OCI-M2 (cell line): ENCODE measurements around the gene PLA2G4A.
"Not testable (repeated sequence)": the region's sequence is repeated elsewhere in the genome, so short reads cannot be mapped to it uniquely, and the experiment has no call there.

Experiments used
- DNase-seq: peaks from one replicate; lab custom pipeline; 2025; ENCODE audit not compliant: unreplicated experiment; lab: John Stamatoyannopoulos, UW

The PLA2G4A gene

DNA sequence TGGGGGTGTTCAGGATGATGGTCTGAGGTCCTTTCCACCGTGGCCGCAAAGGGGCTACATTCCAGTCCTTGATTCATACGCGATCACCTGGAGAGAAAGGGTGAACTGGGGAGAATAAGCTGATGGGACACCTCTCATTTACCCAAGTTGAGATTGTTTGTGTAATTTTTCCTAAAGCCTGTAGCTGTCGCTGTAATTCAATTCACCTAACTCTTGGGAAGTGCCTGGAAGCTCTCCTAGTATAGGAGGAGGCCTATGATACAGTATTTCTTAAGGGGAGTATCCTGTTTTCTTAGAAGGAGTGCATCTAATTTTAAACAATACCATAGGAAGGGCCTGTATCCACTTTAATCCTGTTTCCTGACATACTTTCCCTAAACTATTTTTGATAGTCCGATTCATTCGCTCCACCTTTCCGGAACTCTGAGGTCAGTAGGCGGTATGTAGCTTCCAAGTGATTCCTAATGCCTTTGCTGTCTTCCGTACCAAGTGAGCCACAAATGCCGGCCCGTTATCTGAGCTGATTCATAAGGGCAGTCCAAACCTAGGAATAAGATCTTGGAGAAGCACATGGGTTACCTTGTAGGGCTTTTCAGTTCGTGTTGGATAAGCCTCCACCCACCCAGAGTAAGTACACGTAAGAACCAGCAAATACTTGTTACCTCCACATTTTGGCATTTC is 88.5 kb downstream of the PLA2G4A start:
- DNase-seq: not testable (repeated sequence)

DNA sequence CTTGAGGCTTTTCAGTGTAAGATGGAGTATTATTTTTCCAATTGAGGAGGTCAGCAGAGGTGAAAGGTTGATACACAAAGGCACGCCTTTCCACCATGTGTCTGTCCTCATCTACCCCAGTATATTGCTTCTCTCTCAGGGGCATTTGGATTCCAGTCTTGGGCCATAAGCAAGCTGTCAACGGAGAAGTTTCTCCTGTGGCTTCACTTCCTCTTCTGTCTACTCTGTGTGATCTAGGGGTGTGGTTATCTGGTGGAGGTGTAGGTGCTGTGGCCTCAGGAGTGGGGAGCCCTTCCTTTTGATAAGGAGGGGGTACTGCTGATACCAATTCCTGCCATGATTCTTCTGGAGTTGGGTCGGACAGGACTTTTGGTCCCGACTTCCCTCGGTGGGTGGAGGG is 92.6 kb downstream of the PLA2G4A start:
- not testable (repeated sequence) for DNase-seq

DNA sequence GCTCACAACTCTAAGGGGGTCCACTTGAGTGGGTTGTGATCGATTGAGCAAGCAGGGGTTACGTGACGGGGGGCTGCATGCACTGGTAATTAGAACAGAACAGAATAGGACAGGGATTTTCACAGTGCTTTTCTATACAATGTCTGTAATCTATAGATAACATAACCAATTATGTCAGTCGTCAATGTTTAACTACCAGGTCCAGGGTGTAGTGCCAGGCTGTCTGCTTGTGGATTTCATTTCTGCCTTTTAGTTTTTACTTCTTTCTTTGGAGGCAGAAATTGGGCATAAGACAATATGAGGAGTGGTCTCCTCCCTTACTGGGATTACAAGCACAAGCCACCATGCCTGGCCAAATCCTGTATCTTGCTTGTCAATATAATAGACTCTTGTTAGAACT is 94.1 kb downstream of the PLA2G4A start:
- not testable (repeated sequence) for DNase-seq

DNA sequence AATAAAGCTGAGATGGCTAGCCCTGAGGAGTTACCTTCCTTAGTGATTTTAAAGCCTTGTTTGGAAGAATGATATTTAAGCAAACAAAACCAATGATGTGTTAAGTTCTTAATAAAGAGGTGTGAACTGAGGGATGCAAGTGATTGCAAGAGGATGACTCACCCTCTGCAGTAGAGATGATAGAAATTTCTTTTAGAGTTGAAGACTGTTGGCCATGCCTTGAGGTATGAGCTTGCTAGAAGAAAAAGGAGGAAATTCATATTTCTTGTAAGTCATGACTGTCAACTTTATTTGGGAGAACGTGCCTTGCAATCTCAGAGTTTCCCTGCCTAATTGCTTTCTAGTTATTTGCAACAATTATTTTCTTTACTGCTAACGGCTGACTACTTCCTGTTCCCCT is 94.7 kb downstream of the PLA2G4A start:
- no peak for DNase-seq

DNA sequence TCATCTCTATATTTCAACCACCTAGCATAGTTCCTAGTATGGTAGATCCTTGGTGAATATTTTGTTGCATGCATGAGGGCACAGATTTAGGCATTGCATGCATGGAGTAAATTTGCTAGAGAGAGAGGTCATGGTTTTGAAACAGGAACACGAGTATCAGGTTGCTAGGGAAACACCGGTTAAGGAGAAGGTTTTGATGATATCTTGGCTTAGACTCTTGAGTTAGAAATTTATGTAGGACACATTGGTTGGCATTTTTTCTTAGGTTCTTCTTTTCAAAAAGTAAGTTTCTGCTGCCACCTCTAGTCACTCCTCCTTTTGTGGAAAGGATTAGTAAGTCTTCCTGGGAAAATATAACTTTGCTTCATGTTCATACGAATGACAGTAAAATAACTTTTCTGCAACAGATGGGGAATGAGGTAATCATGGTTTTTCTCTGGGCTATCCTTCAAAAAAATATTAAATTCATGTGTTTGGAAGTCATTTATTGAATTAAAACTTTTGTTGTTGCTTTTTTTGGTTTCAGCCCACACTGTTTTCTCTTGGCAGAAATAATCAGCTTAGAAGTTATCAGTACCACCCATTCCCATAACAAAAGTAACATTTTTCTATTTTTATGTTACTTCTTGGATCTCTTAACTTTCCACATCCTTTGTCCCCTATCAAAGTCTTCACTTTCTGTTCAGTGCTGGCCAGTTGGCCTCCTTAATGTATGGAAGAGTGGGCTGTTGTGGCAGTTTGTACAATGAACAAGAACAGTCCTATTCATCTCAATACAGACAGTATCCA is 97.3 kb downstream of the PLA2G4A start:
- no peak for DNase-seq

DNA sequence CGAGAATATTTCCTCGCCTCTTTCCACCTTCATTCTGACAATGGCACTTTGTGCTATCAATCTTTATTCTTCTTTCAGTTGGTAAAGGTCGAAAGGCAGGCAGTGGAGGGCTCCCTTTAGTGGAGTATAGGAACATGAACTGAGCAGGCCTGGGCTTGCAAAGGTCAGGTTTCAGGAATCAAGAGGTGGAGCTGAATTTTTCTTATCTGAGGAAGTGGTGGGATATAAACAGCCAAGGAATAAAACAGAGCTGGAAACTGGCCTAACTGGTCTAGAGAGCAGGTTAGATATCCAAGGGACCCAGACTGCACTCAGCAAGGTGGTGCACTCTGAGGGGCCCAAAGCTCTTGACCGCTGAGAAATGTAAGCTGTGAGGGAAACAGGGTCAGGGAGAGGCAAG is 99.1 kb downstream of the PLA2G4A start:
- no peak for DNase-seq

DNA sequence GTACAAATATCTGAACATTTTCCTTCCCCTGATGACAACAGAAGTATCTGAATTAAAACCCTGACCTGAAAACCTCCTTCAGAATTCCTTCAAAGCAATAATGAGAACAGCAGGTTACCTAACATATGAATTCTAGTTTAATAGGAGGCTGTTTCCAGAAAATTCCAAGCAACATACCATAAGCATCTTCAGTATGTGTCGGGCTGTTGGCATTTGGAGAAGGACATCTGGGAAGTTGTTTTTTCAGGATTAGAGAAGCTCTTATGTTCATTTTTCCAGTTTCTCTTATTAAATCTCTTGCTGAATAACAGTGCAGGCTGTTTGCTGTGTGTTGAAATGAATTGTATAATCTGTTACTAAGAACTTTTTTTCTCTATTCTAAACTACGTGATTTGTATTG is 101.5 kb downstream of the PLA2G4A start:
- no peak for DNase-seq

DNA sequence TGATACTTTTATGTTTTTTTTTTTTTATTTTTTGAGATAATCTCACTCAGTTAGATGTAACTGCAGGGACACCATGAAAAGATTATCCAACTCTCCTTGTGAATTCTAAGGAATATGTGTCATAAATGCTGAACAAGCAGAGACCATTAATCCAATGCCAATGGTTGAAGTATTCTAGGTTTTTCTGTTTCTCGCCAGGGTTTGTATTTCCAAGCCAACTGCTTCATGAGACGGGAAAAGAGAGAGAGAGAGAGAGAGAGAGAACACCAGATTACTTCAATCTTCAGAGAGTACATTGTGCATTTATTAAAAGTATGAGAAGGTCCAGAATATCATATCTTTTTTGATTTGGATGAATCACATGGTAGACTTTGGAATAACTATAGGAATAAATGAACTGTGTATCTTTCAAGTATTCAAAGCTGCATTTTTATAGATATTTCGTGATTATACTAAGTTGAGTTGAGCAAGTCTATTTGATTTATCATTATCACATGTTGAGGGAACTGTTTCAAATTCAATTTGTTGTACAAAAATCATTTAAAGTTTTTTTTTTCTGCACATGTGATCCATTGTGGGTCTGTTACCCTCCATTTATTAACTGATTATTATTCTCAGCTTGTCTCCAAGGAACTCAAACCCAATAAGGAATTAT is 108.4 kb downstream of the PLA2G4A start:
- no peak for DNase-seq

DNA sequence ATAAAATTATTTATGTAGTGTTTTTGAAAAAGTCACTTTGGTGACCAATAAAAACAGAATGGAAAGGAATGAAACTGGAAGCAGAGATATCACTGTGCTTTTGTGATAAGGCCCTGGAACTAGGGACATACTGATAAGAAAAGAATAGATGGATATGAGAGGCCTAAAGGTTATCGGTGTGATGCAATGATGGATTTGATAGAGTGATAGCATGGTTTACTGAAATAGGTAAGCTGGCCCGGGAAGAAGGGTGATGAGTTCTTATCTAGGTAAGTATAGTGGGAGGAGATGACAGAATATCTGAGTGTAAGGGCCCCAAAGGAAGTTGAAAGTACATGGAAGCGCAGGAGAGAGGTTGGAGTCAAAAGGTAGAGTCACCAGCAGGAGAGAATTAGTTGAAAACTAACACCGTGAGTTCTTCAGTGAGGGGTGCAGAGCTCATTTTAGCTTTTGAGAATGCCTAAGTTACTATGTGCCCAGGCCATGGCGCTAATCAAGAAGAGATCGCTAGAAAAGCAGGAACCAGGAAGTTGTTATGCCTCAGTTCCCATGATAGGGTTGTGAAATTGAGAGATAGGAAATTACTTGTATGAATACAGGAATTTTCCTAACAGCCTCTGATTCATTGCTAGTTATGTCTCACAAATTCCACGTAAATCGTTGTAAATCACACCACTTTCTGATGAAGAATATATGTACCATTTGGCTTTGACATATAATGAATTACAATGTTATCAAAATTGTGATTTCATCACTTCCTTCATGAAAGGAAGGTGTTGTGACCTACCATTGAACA is 115.3 kb downstream of the PLA2G4A start:
- no peak for DNase-seq

DNA sequence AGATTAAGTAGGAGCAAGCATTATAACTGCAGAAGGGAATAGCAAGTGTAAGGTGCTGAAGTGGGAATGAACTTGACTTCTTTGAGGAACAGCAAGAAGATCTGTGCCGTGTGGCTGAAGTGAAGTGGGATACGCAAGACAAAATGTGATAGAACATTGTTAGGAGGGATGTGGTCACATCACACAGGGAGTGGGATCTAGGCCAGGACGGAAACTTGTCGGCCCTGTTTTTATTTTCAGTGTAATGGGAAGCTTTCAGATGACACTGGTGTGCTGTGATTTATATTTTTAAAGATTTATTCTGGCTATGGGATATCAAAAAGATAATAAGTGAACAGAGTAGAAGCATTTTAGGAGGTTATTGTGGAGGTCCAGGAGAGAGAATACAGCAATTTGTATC is 116.4 kb downstream of the PLA2G4A start:
- no peak for DNase-seq

DNA sequence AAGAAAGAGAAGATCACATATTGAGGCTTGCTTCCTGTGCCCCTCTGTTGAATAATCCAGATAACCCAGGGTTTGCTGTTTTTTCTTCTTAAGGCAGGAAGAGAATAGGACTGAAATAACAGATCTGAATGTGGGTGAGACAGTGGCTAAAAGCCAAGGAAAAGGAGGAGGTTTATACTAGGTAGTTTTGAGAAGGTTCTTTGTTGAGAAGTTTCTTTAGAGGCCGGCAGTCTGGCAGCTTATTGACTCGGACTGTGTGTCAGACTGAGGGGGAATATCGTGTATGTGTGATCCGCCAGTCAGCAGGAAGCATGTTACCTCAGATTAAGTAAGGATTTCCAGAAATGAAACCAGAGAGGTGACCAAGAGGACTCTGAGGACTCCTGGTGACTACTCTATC is 119.8 kb downstream of the PLA2G4A start:
- peak; percentile 22 for DNase-seq

DNA sequence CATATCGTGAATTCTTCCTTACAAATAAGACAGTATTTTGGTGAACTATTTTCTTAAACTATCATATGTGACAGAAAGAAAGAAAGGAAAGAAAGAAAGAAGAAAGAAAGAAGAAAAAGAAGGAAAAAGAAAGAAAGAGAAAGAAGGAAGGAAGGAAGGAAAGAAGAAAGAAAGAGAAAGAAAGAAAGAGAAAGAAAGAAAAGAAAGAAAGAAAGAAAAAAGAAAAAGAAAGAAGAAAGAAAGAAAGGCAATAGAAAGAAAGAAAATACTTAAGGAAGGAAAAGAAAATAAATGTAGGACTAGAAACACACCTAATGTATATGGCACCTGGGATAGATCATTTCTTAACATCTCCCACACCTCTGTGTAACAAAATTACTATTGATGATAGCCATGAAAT is 120.4 kb downstream of the PLA2G4A start:
- no peak for DNase-seq

DNA sequence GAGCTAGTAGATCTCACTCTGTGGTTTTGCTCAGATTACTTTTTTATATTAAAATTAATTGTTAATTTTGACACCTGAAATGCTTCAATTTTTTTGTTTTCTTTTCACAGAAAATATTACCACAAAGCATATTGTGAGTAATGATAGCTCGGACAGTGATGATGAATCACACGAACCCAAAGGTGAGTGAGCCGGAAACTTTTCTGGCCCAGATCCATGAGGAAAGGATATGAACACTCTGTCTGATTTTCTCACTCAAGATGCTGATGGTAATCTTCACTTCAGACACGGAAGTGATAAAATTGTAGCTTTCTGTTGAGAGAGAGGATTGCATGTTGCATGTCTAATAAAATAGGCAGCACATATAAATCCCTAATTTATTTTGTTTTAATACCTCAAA is 121.8 kb downstream of the PLA2G4A start:
- no peak for DNase-seq

DNA sequence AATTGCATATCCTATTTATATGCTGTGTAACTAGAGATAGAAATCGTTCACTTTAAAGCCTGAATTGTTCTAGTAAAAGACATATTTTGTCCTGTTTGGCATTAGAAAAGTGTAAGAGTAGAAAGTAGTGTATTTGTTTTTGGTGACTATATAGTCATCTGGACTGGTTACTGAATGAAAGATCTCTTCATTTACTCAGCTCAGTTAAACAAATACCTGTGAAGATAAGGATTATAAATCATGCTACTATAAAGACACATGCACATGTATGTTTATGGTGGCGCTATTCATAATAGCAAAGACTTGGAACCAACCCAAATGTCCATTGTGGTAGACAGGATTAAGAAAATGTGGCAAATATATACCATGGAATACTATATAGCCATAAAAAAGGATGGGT is 125.1 kb downstream of the PLA2G4A start:
- DNase-seq: no peak

DNA sequence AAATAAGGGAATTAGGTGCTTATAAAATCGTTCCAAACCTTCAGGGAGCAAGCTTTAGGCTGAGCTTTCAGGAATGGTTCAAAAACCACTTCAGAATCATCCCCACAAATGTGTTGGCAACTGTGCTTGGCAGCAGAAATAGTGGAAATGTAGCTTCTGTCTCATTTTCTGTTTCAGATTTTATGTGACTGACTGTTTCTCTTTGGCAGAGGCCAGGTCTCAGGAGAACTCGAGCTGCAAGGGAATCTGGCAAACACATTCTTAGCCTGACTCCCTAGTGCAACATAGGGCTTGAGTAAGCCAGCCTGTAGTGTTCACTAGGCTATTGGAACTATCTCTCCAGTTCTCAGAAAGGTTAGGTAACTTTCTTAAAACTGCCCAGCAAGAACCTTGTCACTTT is 128.6 kb downstream of the PLA2G4A start:
- DNase-seq: no peak

DNA sequence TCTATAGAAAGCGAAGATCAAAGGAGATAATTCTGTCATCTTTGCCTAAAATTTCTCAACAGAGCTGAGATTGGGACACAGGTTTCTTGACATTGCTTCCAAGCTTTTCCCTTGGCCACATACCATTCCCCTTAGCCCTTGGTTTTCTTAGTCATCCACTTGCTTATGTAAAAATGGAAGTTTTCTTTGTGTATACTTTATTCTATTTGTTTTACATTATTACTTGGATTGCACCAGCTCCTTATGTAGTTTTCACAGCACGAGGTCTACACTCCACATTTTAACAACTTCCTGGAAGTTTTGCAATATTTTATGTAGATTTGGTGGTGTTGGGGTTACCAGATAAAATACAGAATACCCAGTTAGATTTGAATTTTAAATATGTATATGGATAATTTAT is 129.8 kb downstream of the PLA2G4A start:
- DNase-seq: no peak

DNA sequence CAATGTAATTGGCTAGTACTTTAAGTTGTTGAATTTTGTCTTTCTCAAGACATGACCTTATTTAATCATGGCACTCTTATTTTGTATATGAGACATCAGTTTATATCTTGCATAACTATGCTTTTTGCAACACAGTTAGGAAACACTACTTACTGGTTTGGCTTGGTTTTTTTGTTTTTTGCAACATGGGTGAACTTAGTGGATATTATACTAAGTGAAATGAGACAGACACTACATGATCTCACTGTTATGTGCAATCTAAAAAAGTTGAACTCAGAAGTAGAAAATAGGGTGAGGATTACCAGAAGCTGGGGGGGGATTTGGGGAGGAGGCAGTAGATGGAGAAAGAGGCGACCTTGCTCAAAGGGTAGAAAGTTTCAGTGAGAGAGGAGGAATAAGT is 132.1 kb downstream of the PLA2G4A start:
- no peak for DNase-seq

DNA sequence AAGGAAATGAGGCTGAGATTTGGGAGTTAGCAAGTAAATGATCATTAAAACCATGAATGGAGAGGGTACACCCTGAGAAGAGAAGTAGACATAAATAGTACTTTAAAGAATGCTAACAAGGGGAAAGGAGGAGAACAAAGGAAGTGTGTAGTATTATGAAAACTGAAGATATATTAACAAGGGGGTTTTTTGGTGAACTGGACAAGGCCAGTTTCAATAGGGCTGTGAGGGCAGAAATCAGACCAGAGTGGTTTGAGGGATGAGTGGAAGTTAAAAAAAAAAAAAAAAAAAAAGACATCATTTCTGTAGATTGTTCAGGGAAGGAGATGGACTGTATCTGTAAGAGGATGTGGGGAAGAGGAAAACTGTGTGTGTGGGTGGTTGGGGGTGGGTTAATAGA is 137.1 kb downstream of the PLA2G4A start:
- no peak for DNase-seq

DNA sequence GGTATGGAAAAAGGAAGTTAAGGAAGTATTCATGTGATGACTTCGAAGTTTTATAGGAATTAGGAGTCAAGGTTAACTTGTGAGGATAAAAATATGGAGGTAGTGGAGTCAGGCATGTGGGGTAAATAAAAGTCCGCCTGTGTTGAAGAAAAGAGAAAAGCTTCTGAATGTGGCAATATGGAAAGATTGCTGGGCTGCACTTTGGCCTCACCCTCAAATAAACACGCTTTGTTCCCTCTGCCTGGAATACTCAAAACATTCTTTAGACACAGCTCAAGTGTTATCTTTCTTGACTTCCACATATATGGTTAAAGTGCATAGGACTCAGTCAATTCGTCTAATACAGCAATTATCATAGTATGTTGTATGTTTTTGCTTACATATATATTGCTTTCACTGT is 137.7 kb downstream of the PLA2G4A start:
- no peak for DNase-seq

DNA sequence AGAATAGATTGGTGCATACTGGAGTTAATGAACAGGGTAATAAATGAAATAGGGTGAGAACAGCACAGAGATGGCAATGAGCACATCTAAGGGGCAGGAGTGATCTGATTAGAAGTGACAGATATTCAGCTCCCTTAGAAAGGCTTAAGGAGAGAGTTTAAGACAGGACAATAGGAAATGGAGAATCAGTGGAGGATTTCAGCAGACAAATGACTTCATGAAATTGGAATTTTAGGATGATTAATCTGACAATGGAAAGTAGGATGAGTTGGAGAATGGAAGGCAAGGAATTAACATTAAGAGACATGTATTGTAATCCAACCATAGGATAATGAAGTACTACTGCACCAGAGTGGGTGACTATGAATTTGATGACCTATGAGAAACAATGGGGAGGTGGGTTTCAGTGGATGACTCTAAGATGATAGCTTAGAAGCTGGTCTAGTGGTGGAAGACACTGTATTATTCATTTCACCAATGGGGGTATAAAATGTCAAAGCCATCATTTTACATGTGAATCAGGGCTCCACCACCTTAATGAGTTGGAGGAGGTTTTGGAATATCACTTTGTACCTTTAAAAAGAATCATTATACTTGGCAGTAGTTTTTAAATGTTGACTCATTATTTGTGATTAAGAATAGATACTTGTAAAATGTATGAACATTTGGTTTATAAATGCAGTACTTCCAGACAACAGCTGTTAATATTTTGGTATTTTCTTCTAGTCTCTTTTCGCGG is 139.1 kb downstream of the PLA2G4A start:
- DNase-seq: no peak

DNA sequence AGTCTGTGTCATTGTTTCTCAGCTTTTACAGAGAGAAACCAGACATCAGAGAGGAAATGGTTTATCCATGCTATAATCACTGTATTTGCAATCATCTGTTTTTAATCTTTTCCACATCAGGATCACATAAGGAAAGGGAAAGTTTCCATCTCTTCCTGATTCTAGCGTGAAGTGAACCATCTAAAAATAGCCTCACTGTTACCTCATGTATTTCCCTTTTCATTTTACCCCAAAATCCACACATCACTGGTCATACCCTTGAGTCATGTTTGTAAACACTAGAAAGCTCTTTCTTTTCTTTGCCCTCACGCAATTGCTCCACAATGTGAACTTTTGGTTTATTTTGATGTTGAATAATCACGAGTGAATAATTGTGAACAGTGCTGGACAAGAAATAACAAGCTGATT is 146.0 kb downstream of the PLA2G4A start:
- no peak for DNase-seq
